ENCODE measurements around the gene ZNF654. TPM values are rescaled to one million over a fixed set of nuclear protein-coding genes. Genes with fewer than 3 reads are reported as not detected.

Gene ZNF654
- polyA plus RNA-seq, 4 donors = 3.0 to 12.8 (median 5.0) TPM

GRCh38 chr3:88076712-88077111 is 17.7 kb downstream of the ZNF654 start:
- H3K9me3 ChIP-seq (ENCODE audit: control insufficient read depth in 2 of 2, insufficient read depth in 1 of 2, low read depth in 1 of 2, low read length in 1 of 2) = peaks cover 0 to 4% of the 10 kb centered on the region in 2 donors
- no peaks in the 10 kb centered on the region for H3K27me3 ChIP-seq (ENCODE audit: control insufficient read depth in 3 of 3, insufficient read depth in 3 of 3, low read length in 3 of 3)
- FAIRE-seq (no peak), DNase-seq (peak in 1 of 2 donors; percentile 21)
- H3K27ac ChIP-seq (ENCODE audit: low read depth in 1 of 3, low read length in 2 of 3) = no peak overlapping the region
- H3K36me3 ChIP-seq (ENCODE audit: control insufficient read depth in 3 of 3, insufficient read depth in 2 of 3, low read depth in 1 of 3, low read length in 3 of 3) = no peaks in the 10 kb centered on the region
- H3K4me3 ChIP-seq (ENCODE audit: low read depth in 1 of 3, low read length in 3 of 3) = no peak overlapping the region
- no peaks in the 10 kb centered on the region for H3K4me1 ChIP-seq (ENCODE audit: control insufficient read depth in 3 of 3, insufficient read depth in 2 of 3, low read depth in 1 of 3, low read length in 2 of 3)
- 94 to 100% (median 97%) methylated on average over 1 of the region's 1 CpG for WGBS, 3 donors

DNA sequence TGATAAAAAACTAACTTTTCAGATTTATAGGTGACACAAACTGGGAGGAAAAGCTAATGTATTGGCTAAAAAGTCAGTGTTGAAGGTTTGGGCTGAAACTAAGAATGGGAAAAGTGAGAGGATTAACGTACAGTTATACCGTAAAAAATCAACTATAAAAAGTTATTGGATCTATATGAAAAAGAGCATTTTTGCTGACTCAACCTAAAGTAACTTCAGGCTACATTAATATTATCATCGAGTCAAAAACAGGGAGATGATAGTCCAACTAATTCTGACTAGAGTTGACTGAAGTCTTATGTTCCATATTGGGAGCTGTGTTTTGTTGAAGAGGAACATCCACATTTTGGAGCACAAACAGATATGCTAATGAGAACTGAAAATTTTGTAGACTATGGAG is 19.9 kb downstream of the ZNF654 start:
- H3K27me3 ChIP-seq (ENCODE audit: control insufficient read depth in 3 of 3, insufficient read depth in 3 of 3, low read length in 3 of 3) = no peaks in the 10 kb centered on the region
- H3K4me1 ChIP-seq (ENCODE audit: control insufficient read depth in 3 of 3, insufficient read depth in 2 of 3, low read depth in 1 of 3, low read length in 2 of 3) = no peaks in the 10 kb centered on the region
- H3K27ac ChIP-seq (ENCODE audit: low read depth in 1 of 3, low read length in 2 of 3) = no peak overlapping the region
- H3K9me3 ChIP-seq (ENCODE audit: control insufficient read depth in 2 of 2, insufficient read depth in 1 of 2, low read depth in 1 of 2, low read length in 1 of 2) = peaks cover 0 to 4% of the 10 kb centered on the region in 2 donors
- DNase-seq (no peak), FAIRE-seq (no peak)
- H3K36me3 ChIP-seq (ENCODE audit: control insufficient read depth in 3 of 3, insufficient read depth in 2 of 3, low read depth in 1 of 3, low read length in 3 of 3) = peaks cover 0 to 3% (median 0%) of the 10 kb centered on the region in 3 donors
- 96 to 100% (median 97%) methylated on average over 3 of the region's 3 CpGs for WGBS, 3 donors
- no peak overlapping the region for H3K4me3 ChIP-seq (ENCODE audit: low read depth in 1 of 3, low read length in 3 of 3)

DNA sequence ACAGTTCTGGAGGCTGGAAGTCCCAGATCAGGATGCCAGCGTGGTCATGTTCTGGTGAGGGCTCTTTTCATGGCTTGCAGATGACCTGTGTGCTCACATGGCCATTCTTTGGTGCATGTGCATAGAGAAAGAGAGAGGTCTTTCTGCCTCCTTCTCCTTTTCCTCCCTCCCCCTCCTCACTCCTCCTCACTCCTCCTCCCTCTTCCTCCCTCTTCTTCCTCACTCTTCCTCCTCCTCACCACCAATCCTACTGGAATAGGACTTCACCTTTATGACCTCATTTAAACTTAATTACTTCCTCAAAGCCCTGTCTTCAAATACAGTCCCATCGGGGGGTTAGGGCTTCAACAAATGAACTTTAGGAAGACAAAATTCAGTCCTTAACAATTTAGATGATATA is 23.8 kb downstream of the ZNF654 start:
- DNase-seq (no peak), FAIRE-seq (no peak)
- no peak overlapping the region for H3K4me3 ChIP-seq (ENCODE audit: low read depth in 1 of 3, low read length in 3 of 3)
- peaks cover 0 to 4% of the 10 kb centered on the region in 2 donors for H3K9me3 ChIP-seq (ENCODE audit: control insufficient read depth in 2 of 2, insufficient read depth in 1 of 2, low read depth in 1 of 2, low read length in 1 of 2)
- H3K27ac ChIP-seq (ENCODE audit: low read depth in 1 of 3, low read length in 2 of 3) = no peak overlapping the region
- H3K36me3 ChIP-seq (ENCODE audit: control insufficient read depth in 3 of 3, insufficient read depth in 2 of 3, low read depth in 1 of 3, low read length in 3 of 3) = peaks cover 0 to 9% (median 0%) of the 10 kb centered on the region in 3 donors
- H3K27me3 ChIP-seq (ENCODE audit: control insufficient read depth in 3 of 3, insufficient read depth in 3 of 3, low read length in 3 of 3) = no peaks in the 10 kb centered on the region
- no peaks in the 10 kb centered on the region for H3K4me1 ChIP-seq (ENCODE audit: control insufficient read depth in 3 of 3, insufficient read depth in 2 of 3, low read depth in 1 of 3, low read length in 2 of 3)
- WGBS, 3 donors = 60 to 74% (median 74%) methylated on average over 2 of the region's 2 CpGs

DNA sequence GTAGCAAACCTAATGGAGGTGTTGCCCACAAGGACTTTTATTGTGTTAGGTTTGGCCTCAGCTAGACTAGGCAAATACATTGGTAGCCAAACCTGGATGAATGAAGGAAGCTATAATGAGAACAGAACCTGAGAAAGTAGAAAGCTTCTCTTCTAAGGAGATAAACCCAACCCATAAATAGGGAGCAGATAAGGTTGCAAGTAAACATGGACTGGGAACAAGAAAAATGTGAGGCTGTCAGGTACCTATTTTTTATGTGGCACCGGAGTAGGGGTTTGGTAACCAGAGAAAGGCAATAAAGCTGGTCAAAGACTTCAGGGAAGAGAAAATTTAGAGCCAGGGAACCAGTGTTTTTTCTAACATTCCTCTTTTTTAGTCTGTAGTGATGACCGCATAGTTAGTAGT is 25.0 kb downstream of the ZNF654 start:
- peaks cover 0 to 11% (median 0%) of the 10 kb centered on the region in 3 donors for H3K36me3 ChIP-seq (ENCODE audit: control insufficient read depth in 3 of 3, insufficient read depth in 2 of 3, low read depth in 1 of 3, low read length in 3 of 3)
- FAIRE-seq = no peak
- 75 to 81% (median 80%) methylated on average over 2 of the region's 2 CpGs for WGBS, 3 donors

DNA sequence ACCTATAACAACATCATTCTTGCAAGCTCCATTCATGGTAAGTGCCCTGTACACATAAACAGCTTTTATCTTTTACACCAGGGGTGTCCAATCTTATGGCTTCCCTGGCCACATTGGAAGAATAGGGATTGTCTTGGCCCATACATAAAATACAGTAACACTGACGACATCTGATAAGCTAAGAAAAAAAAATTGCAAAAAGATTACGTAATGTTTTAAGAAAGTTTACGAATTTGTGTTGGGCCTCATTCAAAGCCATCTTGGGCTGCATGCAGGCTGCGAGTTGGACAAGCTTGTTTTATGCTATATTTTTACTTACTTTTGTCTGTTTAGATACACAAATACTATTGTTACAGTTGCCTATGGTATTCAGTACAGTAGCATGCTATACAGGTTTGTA is 31.6 kb downstream of the ZNF654 start:
- Histone ChIP-seq H3K9me3 (ENCODE audit: control insufficient read depth in 2 of 2, insufficient read depth in 1 of 2, low read depth in 1 of 2, low read length in 1 of 2) (no peaks in the 10 kb centered on the region), H3K27ac (ENCODE audit: low read depth in 1 of 3, low read length in 2 of 3) (no peak overlapping the region), H3K27me3 (ENCODE audit: control insufficient read depth in 3 of 3, insufficient read depth in 3 of 3, low read length in 3 of 3) (no peaks in the 10 kb centered on the region), H3K4me3 (ENCODE audit: low read depth in 1 of 3, low read length in 3 of 3) (no peak overlapping the region), H3K36me3 (ENCODE audit: control insufficient read depth in 3 of 3, insufficient read depth in 2 of 3, low read depth in 1 of 3, low read length in 3 of 3) (peaks cover 0 to 8% (median 6%) of the 10 kb centered on the region in 3 donors), H3K4me1 (ENCODE audit: control insufficient read depth in 3 of 3, insufficient read depth in 2 of 3, low read depth in 1 of 3, low read length in 2 of 3) (no peaks in the 10 kb centered on the region)
- FAIRE-seq (no peak), DNase-seq (no peak)
- 80 to 90% (median 85%) methylated on average over 4 of the region's 4 CpGs for WGBS, 3 donors

More for the DNA sequence above, 25.0 kb downstream of the ZNF654 start:
- DNase-seq = no peak
- H3K4me3 ChIP-seq (ENCODE audit: low read depth in 1 of 3, low read length in 3 of 3) = no peak overlapping the region
- peaks cover 0 to 4% of the 10 kb centered on the region in 2 donors for H3K9me3 ChIP-seq (ENCODE audit: control insufficient read depth in 2 of 2, insufficient read depth in 1 of 2, low read depth in 1 of 2, low read length in 1 of 2)
- no peaks in the 10 kb centered on the region for H3K4me1 ChIP-seq (ENCODE audit: control insufficient read depth in 3 of 3, insufficient read depth in 2 of 3, low read depth in 1 of 3, low read length in 2 of 3)
- H3K27me3 ChIP-seq (ENCODE audit: control insufficient read depth in 3 of 3, insufficient read depth in 3 of 3, low read length in 3 of 3) = no peaks in the 10 kb centered on the region
- no peak overlapping the region for H3K27ac ChIP-seq (ENCODE audit: low read depth in 1 of 3, low read length in 2 of 3)

DNA sequence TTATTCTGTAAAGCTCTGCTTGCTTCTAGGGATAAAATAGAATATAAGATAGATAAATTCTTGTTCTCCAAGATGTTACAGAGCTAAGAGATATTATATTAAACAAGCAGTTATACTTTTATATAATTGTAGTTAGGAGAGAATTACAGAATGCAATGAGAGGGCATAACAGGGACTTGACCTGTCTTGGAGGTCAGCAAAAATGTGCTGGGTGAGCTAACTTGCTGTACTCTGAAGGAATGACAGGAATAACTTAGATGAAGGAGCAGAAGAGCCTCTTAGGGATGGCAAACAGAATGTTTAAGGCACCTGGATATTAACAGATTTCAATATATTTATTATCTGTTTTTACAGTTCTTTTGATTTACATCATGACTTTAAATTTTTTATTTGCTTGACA is 33.2 kb downstream of the ZNF654 start:
- no peak overlapping the region for H3K27ac ChIP-seq (ENCODE audit: low read depth in 1 of 3, low read length in 2 of 3)
- FAIRE-seq (no peak), DNase-seq (no peak)
- H3K9me3 ChIP-seq (ENCODE audit: control insufficient read depth in 2 of 2, insufficient read depth in 1 of 2, low read depth in 1 of 2, low read length in 1 of 2) = no peaks in the 10 kb centered on the region
- H3K36me3 ChIP-seq (ENCODE audit: control insufficient read depth in 3 of 3, insufficient read depth in 2 of 3, low read depth in 1 of 3, low read length in 3 of 3) = peaks cover 0 to 6% (median 2%) of the 10 kb centered on the region in 3 donors
- H3K27me3 ChIP-seq (ENCODE audit: control insufficient read depth in 3 of 3, insufficient read depth in 3 of 3, low read length in 3 of 3) = no peaks in the 10 kb centered on the region
- H3K4me3 ChIP-seq (ENCODE audit: low read depth in 1 of 3, low read length in 3 of 3) = no peak overlapping the region
- H3K4me1 ChIP-seq (ENCODE audit: control insufficient read depth in 3 of 3, insufficient read depth in 2 of 3, low read depth in 1 of 3, low read length in 2 of 3) = no peaks in the 10 kb centered on the region

- no peak overlapping the region for H3K27ac ChIP-seq (ENCODE audit: low read depth in 1 of 3, low read length in 2 of 3)
- H3K4me1 ChIP-seq (ENCODE audit: control insufficient read depth in 3 of 3, insufficient read depth in 2 of 3, low read depth in 1 of 3, low read length in 2 of 3) = no peaks in the 10 kb centered on the region
- 92 to 97% (median 94%) methylated on average over 1 of the region's 1 CpG for WGBS, 3 donors
- no peaks in the 10 kb centered on the region for H3K9me3 ChIP-seq (ENCODE audit: control insufficient read depth in 2 of 2, insufficient read depth in 1 of 2, low read depth in 1 of 2, low read length in 1 of 2)
- no peak overlapping the region for H3K4me3 ChIP-seq (ENCODE audit: low read depth in 1 of 3, low read length in 3 of 3)
- H3K27me3 ChIP-seq (ENCODE audit: control insufficient read depth in 3 of 3, insufficient read depth in 3 of 3, low read length in 3 of 3) = no peaks in the 10 kb centered on the region
- FAIRE-seq (no peak), DNase-seq (no peak)
- H3K36me3 ChIP-seq (ENCODE audit: control insufficient read depth in 3 of 3, insufficient read depth in 2 of 3, low read depth in 1 of 3, low read length in 3 of 3) = peaks cover 0 to 6% (median 2%) of the 10 kb centered on the region in 3 donors
These were observed 34.2 kb downstream of the ZNF654 start for GRCh38 chr3:88093266-88093665.

GRCh38 chr3:88101142-88101541 is 42.1 kb downstream of the ZNF654 start:
- 99 to 100% (median 100%) methylated on average over 1 of the region's 1 CpG for WGBS, 3 donors
- H3K27me3 ChIP-seq (ENCODE audit: control insufficient read depth in 3 of 3, insufficient read depth in 3 of 3, low read length in 3 of 3) = no peaks in the 10 kb centered on the region
- H3K27ac ChIP-seq (ENCODE audit: low read depth in 1 of 3, low read length in 2 of 3) = no peak overlapping the region
- FAIRE-seq (no peak), DNase-seq (no peak)
- H3K4me1 ChIP-seq (ENCODE audit: control insufficient read depth in 3 of 3, insufficient read depth in 2 of 3, low read depth in 1 of 3, low read length in 2 of 3) = no peaks in the 10 kb centered on the region
- H3K9me3 ChIP-seq (ENCODE audit: control insufficient read depth in 2 of 2, insufficient read depth in 1 of 2, low read depth in 1 of 2, low read length in 1 of 2) = peaks cover 0 to 2% of the 10 kb centered on the region in 2 donors
- peaks cover 0 to 3% (median 0%) of the 10 kb centered on the region in 3 donors for H3K36me3 ChIP-seq (ENCODE audit: control insufficient read depth in 3 of 3, insufficient read depth in 2 of 3, low read depth in 1 of 3, low read length in 3 of 3)
- no peak overlapping the region for H3K4me3 ChIP-seq (ENCODE audit: low read depth in 1 of 3, low read length in 3 of 3)

- Histone ChIP-seq H3K27ac (ENCODE audit: low read depth in 1 of 3, low read length in 2 of 3) (no peak overlapping the region), H3K4me1 (ENCODE audit: control insufficient read depth in 3 of 3, insufficient read depth in 2 of 3, low read depth in 1 of 3, low read length in 2 of 3) (no peaks in the 10 kb centered on the region), H3K27me3 (ENCODE audit: control insufficient read depth in 3 of 3, insufficient read depth in 3 of 3, low read length in 3 of 3) (no peaks in the 10 kb centered on the region), H3K4me3 (ENCODE audit: low read depth in 1 of 3, low read length in 3 of 3) (no peak overlapping the region), H3K36me3 (ENCODE audit: control insufficient read depth in 3 of 3, insufficient read depth in 2 of 3, low read depth in 1 of 3, low read length in 3 of 3) (peaks cover 0 to 3% (median 0%) of the 10 kb centered on the region in 3 donors), H3K9me3 (ENCODE audit: control insufficient read depth in 2 of 2, insufficient read depth in 1 of 2, low read depth in 1 of 2, low read length in 1 of 2) (no peaks in the 10 kb centered on the region)
- DNase-seq (no peak), FAIRE-seq (no peak)
These were observed 46.3 kb downstream of the ZNF654 start for GRCh38 chr3:88105325-88105724.
